ENCODE measurements around the gene PDE7B.

The PDE7B gene

DNA sequence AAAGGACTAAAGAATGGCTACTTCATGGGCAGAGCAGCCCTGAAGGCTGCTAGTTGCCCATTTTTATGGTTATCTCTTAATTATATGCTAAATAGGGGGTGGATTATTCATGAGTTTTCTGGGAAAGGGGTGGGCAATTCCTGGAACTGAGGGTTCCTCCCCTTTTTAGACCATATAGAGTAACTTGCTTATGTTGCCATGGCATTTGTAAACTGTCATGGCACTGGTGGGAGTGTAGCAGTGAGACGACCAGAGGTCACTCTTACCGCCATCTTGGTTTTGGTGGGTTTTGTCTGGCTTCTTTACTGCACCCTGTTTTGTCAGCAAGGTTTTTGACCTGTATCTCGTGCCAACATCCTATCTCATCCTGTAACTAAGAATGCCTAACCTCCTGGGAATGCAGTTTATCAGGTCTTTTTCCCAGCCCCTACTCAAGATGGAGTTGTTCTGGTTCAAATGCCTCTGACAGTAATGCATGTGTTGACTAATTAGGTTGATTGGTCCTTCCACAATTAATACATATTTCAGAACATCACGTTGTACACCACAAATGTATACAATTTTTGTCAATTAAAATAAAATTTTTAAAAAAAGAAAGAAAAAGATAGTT is 139.5 kb downstream of the PDE7B start:
- no peak for DNase-seq (ENCODE audit: low read depth)

DNA sequence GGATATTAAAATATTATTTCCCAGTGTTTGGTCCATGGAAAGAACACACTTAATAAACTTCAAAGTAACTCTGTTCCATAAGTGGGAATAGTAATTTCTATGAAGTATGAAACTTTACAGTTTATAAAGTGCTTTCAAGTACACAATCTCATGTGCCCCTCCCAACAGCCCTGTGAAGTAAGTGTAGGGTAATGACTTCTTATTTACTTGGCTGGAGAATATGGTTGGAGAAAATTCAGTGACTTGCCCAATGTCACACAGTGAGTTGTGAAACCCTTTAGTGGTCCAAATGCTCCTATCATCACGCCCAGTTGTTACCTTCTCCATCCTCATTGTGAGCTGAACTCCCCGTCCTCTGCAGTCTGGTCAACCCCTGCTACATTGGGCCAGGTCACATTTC is 141.2 kb downstream of the PDE7B start:
- DNase-seq (ENCODE audit: low read depth) = no peak

DNA sequence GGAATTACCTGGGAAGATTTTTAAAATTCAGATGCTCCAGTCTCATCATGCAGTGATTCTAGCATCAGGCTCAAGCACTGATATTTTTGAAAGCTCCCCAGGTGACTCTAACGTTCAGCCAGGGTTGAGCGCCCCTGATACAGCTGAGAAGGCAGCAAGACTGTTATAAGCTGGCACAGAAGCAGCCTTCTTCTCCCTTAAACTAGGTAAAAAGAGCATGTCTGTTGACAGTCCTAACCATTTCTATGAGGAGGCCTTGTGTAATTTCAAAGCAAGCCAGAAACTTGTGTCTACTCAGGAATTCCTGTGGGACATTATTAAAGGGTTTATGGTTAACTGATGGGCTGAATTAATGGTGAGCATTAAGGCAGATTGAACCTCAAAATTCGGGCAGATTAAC is 141.9 kb downstream of the PDE7B start:
- DNase-seq (ENCODE audit: low read depth) = no peak

DNA sequence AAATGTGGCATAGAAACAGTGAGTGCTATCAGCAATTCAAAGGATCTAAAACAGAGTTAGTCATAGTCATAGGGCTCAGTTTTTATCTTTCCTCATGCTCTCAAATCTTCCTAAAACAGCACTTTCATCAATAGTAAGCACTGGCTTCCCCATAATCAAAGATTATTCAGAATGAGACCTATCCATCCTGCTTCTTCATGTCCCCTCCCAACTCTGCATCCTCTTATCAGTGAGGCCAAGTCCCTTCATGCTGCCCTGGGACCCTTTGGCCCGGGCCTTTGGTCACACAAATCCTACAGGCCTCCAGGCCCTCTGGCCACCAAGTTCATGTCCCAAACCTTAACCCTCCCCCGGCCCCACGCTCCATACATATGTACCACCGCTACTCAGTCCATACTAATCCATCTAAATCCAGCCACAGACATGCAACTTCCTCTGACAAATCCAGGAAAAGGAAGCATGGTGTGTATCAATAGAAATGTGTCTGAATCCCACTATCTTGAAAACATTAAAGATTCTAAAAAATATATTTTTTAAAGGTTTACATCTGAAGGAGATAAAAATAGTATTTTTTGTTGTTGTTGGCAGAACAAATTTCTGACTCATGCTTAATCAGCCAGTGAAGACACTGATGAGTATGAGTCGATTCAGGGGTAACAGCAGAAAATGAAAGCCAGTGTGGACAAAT is 143.5 kb downstream of the PDE7B start:
- DNase-seq (ENCODE audit: low read depth) = no peak

DNA sequence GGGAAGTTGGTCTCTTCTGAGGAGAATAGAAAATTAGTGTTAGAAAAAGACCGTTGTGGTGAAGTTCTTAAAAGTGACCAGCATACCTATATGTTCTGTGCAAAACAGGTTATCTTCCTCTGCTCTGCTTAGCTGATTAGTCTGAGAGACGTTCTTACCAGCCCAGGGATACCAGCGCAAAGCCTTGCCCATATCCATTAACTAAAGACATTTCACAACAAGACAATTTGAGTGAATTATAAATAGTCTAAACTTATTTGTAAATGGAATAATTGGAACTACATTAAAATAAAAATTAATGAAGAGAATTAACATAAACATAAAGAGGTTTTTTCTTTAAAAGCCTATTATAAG is 144.0 kb downstream of the PDE7B start:
- DNase-seq (ENCODE audit: low read depth) = no peak

DNA sequence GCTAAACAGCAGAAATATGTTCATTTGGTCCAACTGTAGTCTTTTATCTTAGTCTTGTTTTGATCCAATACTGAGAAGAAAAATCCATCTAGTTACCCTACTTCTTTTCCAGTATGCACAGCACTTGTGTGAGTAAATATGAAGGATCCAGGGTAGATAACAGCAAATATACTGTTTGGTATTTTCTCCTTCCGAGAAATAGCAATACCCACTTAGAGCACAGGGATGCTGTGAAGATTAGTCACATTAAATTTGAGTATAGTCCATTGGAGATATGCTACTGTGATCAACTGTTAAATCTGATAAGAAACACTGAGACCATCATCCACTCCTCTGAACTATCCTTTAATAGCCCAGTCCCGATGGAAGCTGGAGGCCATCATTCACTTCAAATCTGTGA is 145.2 kb downstream of the PDE7B start:
- no peak for DNase-seq (ENCODE audit: low read depth)

DNA sequence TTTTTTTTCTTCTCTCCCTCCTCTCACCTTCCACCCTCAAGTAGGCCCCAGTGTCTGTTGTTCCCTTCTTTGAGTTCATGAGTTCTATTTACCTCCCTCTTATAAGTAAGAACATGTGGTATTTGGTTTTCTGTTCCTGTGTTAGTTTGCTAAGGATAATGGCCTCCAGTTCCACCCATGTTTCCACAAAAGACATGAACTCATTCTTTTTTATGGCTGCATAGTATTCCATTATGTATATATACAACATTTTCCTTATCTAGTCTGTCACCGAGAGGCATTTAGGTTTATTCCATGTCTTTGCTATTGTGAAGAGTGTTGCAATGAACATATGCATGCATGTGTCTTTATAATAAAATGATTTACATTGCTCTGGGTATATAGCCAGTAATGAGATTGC is 147.9 kb downstream of the PDE7B start:
- DNase-seq (ENCODE audit: low read depth) = no peak

DNA sequence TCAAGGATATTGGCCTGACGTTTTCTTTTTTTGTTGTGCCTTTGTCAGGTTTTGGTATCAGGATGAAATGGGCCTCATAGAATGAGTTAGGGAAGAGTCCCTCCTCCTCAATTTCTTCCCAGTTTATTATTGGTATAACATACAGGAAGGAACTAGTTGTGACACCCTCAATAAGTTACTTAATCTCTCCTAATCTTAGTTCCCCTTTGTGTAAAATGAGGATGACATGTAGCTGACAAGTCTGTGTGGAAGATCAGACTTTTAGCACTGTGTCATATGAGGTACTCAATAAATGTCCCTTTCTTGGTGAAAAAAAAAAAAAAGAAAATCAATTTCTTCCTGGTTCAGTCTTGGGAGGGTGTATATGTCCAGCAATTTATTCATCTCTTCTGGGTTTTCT is 155.8 kb downstream of the PDE7B start:
- DNase-seq (ENCODE audit: low read depth) = no peak

DNA sequence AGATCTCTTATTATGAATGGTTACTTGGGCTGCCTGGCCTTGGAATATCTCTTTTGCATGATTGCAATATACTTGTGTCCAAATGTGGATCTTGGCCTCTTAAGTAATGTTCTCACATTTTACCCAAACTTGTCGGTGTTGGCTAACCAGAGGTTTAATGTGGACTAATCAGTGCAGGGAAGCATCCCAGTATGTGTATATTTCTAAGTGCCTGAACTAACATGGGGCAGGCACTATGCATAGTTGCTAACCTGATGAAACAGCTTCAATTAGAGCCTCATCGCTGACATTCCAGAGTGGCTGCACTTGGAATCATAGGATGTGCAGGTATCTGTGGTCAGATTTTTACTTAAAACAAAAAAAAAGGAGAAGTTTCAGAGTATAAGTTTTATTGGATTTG is 160.0 kb downstream of the PDE7B start:
- DNase-seq (ENCODE audit: low read depth) = no peak

DNA sequence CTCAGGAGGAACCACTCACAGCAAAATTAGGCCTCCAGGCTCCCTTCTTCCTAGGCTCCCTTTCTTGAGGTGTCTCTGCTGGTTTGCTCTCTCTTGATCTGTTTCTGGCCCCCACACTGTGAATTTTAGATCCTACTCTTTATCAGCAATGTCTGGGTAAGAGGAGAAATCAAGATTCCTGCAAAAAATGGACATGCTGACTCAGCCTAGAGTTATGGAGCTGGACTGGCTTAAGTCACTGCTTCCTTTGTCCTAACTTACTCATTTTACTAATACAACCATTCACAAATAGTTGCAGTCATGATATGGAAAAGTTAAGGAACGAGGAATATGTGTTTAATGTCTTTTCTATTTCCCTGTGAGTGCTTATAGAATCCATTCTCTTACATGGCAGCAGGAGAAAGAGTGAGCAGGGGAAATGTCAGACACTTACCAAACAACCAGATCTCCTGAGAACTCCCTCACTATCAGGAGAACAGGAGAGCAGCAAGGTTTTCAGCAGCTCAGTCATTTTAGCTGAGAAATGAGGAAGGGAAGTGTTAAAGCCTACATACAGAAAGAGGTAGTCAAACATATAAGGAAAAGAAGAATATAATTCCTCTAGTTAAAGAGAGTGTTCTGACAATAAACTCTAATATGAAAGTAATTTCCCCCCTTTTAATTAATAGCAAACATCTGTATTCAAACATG is 160.8 kb downstream of the PDE7B start:
- no peak for DNase-seq (ENCODE audit: low read depth)

DNA sequence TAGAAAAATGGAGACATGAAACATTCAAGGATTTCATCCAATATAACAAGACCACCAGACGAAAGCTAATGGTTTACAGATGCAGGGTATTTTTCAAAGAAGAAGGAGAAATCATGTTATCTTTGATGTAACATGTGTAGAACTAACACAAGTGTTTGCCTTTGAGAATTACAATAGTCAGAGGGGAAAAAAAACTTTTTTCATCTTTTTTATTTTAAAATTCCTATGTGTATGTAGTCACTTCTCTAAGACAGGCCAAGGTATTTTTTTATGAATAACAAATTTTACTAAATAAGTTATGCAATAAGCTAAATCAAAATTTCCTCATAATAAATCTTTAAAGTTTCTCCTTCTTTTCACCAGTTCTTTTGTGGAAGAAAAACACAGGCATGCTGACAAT is 161.4 kb downstream of the PDE7B start:
- DNase-seq (ENCODE audit: low read depth) = no peak

DNA sequence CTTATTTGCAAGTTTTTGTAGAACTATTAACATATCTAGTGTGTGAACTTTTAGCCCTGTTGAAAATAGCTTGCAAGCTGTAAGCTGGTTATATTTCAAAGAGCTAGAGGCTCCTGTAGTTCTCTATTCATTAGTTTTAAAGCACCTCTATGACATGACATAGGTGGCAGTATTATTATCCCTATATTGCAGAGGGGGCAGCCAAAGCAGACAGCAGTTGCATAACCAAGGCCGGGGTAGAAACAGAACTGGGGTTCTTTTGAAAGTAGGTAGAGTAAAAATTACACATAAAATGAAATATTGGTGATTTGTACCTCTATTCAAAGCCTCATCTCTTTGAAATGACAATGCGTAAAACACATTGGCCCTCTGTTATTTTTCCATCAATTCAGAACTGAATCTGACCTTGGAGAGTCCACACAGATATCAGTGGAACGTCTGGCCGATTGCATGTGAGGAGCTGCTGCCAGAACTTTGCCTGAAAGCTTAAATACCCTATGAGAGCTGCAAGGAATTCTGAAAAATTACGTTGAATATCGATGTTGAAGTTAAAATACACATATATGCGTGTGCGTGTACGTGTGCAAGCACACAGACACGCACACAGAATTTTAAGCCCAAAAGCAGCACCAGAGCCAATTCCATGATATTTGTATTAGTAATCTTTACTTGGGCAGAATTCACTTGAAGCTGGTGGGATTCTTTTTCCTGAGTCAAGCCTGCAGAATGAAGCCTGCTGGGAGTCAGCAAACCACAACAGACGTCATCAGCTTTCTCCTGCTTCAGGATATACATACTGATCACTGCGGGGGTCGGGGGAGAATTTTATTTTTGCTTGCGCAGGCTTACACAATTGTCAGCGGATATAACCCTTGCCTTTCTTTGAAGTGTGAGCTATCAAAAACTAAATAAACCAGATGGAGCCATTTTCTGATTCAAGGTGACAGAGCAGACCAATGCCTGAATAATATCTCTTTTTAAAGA is 163.2 kb downstream of the PDE7B start:
- DNase-seq (ENCODE audit: low read depth) = no peak

DNA sequence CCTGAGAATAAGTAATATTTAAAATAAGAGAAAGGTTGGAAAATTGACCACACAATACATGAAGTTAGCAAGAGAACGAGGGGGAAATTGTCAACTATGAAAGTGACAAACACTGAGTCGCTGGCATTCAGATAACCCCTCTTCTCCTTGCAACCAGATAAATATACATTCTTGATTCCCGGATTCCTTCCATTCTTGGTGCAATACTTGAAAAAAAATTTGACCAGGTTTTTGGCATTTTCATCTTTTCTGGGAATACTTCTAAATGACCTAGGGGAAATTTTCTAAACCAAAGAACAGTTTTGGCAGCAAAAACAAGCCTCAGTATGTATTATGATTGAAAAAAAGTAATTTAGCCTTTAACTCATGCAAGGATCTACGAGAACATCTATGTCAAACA is 164.0 kb downstream of the PDE7B start:
- DNase-seq (ENCODE audit: low read depth) = no peak

DNA sequence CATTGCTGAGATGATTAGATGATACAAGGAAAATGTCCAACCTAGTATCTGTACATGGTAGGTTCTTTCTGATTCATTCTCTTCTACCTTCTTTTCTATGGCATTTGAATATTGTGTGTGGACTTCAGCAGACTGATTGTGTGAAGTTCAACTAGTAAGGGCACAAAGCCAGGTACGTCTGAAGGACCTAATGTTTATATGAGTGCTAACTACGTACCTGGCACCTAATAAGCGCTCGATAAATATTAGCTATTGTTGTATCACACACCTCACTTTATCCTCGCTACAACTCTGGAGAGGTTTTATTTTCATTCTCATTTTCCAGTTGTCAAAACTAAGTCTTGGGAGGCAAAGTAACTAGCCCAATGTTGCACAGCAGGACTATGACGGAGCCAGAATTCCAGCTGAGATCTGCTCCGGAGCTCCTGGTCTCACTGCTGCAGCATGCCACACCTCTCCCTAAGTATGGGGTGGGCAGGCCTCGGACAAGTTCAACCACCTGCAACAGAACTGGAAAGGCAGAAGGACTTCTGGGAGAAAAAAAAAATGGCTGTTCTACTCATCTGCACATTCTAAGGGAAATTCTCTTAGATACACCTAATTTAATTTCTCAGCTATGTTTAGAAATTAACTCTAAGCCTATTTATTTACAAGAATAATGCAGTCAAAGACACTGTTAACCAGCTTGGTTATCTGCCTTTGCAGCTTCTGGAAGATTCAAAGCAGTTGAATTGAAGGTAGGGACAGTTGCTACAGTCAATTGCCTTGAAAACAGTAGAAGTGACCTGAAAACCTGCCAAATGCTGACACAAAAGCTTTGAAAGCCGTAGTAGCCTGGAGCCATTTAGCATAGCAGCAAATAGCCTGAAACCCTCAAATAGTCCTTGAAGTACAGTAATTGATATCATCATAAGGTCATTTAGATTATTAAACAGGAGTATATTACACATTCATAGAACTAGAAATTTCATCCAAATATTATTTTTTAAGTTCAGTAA is 165.0 kb downstream of the PDE7B start:
- DNase-seq (ENCODE audit: low read depth) = no peak

DNA sequence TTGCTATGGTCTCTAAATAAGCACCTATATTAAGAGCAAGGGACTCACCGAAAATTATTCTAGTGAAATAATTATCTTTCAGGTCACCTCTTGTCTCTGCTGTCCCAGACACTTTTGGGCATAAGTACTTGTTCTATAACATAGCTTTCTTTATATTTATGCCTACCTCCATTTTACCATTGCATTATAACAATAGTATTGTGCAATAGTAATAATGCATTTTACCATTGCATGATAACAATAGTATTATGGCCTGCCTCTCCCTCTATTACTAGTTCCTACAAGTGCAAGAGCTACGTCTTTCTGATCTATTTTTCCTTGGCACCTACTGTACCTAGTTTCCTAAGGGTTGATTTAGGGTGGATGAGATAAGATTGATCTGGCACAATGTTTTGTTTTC is 169.2 kb downstream of the PDE7B start:
- DNase-seq (ENCODE audit: low read depth) = no peak

DNA sequence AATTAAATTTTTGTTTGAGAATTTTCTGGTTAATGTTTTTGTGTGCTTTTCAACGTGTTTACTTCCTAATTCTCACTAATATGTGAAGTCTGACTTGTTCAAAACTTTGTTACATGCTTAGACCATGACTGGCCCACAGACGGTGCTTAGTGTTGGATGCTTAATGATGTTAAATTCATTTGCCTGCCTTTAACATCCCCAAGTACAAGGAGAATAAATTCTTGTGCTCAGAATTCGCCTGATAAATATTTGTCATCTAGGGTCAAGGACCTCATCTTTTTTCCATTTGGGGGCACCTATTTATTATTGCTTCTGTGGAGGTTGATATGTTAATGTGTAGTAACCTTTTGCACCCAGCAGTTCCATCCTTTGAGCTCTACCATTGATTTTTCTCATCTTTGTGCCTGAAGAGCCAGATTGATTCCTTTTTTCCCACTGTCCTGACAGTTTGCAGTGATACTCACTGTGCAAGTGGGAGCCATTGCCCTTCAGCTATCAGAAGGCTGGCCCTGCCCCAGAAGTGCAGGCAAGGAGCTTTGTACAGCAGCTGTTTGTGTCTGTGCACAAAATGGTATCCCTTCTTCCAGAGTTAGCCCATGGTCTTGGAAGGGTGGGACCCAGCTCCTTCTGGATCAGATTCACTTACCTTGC is 170.8 kb downstream of the PDE7B start:
- DNase-seq (ENCODE audit: low read depth) = no peak

DNA sequence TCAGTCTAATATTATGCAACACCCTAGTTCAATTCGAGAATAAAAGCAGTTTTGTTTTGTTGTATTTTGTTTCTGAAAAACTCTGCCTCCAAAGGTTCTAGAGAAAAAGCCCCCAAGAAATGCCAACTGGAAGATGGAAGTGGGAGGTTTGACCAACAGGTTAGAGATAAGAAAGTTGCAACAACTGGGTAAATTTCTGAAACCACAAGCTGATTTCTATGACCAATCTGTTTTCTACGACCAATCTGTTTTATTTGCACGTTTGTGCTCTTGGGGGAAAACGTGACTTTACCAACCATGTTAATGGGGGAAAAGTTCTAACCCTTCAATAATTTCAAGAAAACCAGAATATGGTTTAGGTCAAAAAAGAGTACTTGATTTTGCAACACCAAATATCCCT is 173.2 kb downstream of the PDE7B start:
- DNase-seq (ENCODE audit: low read depth) = no peak

DNA sequence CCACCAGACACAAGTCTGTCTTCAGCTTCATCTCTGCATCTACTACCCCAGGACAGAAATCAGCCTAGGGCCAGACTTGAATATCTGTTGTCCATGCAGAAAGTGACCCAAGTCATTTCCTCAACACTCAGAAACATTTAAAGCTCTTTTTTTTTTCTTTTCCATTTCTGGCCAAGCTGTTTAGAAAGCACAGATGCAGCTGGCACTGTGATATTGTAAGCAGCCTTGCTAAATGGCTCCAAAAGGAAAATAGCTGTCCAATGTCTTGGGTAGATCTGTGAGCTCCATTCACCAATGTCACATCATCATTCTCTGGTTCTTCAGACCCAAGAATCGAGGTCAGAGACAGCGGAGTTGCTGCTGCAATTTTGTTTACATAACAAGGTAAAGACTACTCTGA is 174.2 kb downstream of the PDE7B start:
- no peak for DNase-seq (ENCODE audit: low read depth)

DNA sequence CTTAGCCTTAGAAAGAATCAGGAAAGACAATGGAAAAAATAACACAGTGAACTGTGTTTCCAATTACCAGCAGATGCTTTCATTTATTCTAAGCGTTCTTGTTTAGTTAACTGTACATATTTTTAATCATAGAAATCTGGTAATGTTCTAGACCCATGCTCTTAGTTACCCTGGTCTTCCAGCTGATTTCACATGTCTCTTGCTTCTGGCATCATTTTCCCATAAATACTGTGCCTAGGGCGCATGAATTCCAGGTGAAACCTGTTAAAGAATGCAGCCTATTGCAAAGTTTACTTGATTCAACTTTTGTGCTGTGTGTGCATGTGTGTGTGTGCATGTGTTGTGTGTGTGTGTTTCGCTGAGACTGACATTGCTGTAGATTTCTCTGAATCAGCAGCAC is 178.6 kb downstream of the PDE7B start:
- no peak for DNase-seq (ENCODE audit: low read depth)

DNA sequence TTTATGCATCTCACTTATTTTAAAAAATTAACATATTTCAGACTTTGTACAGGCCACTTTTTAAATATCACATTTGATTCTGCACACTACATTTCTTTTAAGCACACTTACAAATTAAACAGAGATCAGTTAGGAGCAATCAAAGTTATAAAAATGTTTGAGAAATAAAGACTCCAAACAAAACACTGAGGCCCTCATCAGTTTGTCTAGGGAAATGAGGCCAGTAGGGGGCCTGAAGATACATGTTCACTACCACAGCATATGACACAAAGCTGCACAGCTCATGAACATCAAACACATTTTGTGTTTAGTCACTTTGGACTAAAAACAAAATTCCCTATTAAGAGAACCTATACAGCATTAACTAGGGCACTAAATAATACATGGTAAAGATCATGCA is 180.5 kb downstream of the PDE7B start:
- DNase-seq (ENCODE audit: low read depth) = no peak

DNA sequence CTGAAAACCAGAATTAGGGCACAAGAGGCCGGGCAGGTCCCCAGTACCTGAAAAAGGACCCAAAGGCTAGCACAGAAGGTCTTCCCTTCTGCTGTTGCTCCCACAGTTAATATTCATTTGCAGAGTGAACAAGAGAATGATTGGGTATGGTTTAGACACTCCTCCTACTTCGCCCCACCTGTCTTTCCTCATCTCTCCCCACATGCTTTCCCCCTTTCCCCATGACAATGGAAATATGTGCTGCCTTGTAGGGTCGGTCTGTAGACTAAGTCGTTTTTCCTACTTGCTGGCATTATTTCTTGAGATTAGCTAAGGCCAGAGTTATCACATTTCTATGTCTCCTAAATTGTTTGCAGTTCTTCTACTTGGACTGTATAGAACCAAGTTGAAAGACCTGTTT is 181.9 kb downstream of the PDE7B start:
- no peak for DNase-seq (ENCODE audit: low read depth)
